Lower leg skin (tissue), 4 donors: ENCODE data around the gene E4F1. TPM values are rescaled to one million over a fixed set of nuclear protein-coding genes. Genes with fewer than 3 reads are reported as not detected.

ENCODE experiments used
- DNase-seq, 2 donors: peaks; one replicate each; pipeline ENCODE4 v3.0.0-alpha.2; 2019; ENCODE audit warnings: low spot score in 2 of 2
- H3K4me3 ChIP-seq: fragments of 200-600 bp; sonication (generic); 2 replicates; pipeline ENCODE4 v1.5.1; 2017; ENCODE audit warnings: mild to moderate bottlenecking, low read depth; ENCODE audit not compliant: poor library complexity, severe bottlenecking
- POLR2A ChIP-seq, 2 donors: fragments of 450-650 bp; IDR thresholded peaks; one replicate each; pipeline ENCODE4 v1.6.1; 2016 to 2017; ENCODE audit warnings: antibody characterized with exemption in 2 of 2, mild to moderate bottlenecking in 1 of 2, moderate library complexity in 1 of 2
- WGBS, 2 donors: methylation state at CpG; one replicate each; pipeline ENCODE4 v1.1.5; 2018; 5-methylcytosine and 5-hydroxymethylcytosine counted together
- intact Hi-C: fragments of 100-400 bp; cut with DNase I; formaldehyde crosslinking; loops from one replicate; pipeline ENCODE4 v1.15.0; 2023; ENCODE audit warnings: low total_unique reads
- microRNA counts, 2 donors: library from miRNA; unstranded; fragments of <30 nt; microRNA quantifications; one replicate each; lab custom pipeline; 2016
- microRNA-seq, 2 donors: library from miRNA; unstranded; fragments of <30 nt; microRNA quantifications; one replicate each; pipeline ENCODE4, GENCODE V29; 2016; ENCODE audit warnings: borderline replicate concordance in 2 of 2, borderline number of aligned reads in 1 of 2
- total RNA-seq, 4 donors: library from RNA; depleted of rRNA; stranded (reverse); fragments of >200 nt; gene quantifications; one replicate each; pipeline ENCODE4 v1.1.0, GENCODE V29; 2016
- TF ChIP-seq, protein P1 (sequence below), 3 donors: fragments of 450-650 bp; IDR thresholded peaks; one replicate each; pipeline ENCODE4 v1.5.1; 2016; ENCODE audit warnings: antibody characterized with exemption in 3 of 3, mild to moderate bottlenecking in 3 of 3, moderate library complexity in 2 of 3

E4F1 gene
- total RNA-seq, 4 donors from 2014 or later = 50.3 to 85.8 (median 57.4) TPM

DNA sequence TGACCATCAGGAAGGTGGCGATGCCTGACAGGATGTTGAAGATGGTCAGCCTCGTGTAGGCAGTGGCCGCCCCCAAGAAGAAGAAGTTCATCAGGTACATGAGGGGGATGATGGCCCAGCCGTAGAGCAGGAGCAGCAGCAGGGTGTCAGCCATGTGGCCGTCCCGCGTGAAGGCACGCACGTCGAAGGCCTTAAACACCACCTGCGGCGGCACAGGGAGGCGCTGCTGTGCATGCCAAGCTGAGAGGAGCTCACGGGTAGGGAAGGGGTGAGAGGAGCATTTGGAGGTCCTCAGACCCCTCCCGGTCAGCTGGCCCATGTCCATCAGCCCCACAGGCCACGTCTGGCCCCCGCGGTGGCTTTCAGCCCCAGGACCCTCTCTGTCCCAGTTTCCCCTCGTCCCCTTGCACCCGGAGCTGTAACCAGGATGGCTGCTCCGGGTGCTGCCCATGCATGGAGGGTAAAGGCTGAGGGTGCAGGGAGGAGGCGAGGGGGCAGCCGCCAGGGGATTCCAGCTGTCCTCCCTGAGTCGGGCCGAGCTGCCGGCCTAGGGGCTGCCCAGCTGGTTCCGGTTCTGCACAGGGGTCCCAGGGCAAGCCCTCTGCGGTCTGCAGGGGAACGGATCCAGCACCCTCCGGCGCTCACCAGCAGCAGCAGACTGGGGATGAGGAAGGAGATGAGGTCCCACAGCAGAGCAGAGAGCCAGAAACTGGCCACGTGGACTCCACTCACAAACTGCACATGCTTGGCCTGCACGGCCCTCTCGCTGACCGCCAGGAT lies 61.6 kb downstream of the E4F1 start:
- no peak for DNase-seq
- WGBS, 2 donors = 84 to 91% methylated on average over 22 to 32 of the region's 35 CpGs
- intact Hi-C loops = no loop called here

More for the DNA sequence above, 61.6 kb downstream of the E4F1 start:
- H3K4me3 ChIP-seq = no peak overlapping the region
- no peak for TF ChIP-seq POLR2A (IDR thresholded peaks at IDR 0.05)
- TF ChIP-seq, protein P1, sequence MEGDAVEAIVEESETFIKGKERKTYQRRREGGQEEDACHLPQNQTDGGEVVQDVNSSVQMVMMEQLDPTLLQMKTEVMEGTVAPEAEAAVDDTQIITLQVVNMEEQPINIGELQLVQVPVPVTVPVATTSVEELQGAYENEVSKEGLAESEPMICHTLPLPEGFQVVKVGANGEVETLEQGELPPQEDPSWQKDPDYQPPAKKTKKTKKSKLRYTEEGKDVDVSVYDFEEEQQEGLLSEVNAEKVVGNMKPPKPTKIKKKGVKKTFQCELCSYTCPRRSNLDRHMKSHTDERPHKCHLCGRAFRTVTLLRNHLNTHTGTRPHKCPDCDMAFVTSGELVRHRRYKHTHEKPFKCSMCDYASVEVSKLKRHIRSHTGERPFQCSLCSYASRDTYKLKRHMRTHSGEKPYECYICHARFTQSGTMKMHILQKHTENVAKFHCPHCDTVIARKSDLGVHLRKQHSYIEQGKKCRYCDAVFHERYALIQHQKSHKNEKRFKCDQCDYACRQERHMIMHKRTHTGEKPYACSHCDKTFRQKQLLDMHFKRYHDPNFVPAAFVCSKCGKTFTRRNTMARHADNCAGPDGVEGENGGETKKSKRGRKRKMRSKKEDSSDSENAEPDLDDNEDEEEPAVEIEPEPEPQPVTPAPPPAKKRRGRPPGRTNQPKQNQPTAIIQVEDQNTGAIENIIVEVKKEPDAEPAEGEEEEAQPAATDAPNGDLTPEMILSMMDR (IDR thresholded peaks at IDR 0.05) = no peak

MicroRNA genes within 50 kb of the gene (microRNA counts, 767-probe panel; counts per million panel counts)
- 0 to 358 counts per million in 2 donors for microRNA hsa-miR-940 (lab: Ali Mortazavi, UCI)

Small RNA genes lying within 50 kb of the gene (microRNA-seq; reads per million reads assigned to microRNA genes)
- gene MIR3677 (0 to 0.57 reads per million in 2 donors), gene MIR4717 (0 reads per million in 2 donors)

Other genes with a start within 250 kb of the E4F1 start
- gene NOXO1, start 242.1 kb upstream of the E4F1 start, total RNA-seq = 1 to 10 TPM in 1 of 4 donors, under 1 TPM in 1, not detected in 2; 0.23 to 1.2 TPM
- 10 to 100 TPM in 3 of 4 donors, 1 to 10 TPM in 1; 9.7 to 14.4 (median 11.6) TPM for gene GFER, start 239.4 kb upstream of the E4F1 start, total RNA-seq
- gene SYNGR3, start 233.6 kb upstream of the E4F1 start, total RNA-seq = 1 to 10 TPM in 1 of 4 donors, under 1 TPM in 2, not detected in 1; 0.72 to 1.1 (median 0.78) TPM
- 100 to 1,000 TPM in 2 of 4 donors, 10 to 100 TPM in 2; 56.1 to 117 (median 86.5) TPM for gene ZNF598, start 213.8 kb upstream of the E4F1 start, total RNA-seq
- 1 to 10 TPM in 2 of 4 donors, under 1 TPM in 1, not detected in 1; 0.38 to 3.9 (median 1.6) TPM for gene NPW, start 203.8 kb upstream of the E4F1 start, total RNA-seq
- 10 to 100 TPM; 11.9 to 30.6 (median 27.3) TPM for gene NHERF2, start 196.7 kb upstream of the E4F1 start, total RNA-seq
- 10 to 100 TPM in 3 of 4 donors, 1 to 10 TPM in 1; 5.8 to 29.9 (median 21.5) TPM for gene NTHL1, start 175.8 kb upstream of the E4F1 start, total RNA-seq
- 100 to 1,000 TPM in 1 of 4 donors, 10 to 100 TPM in 3; 56.7 to 130 (median 65.1) TPM for gene TSC2, start 175.6 kb upstream of the E4F1 start, total RNA-seq
- gene PKD1, start 87.7 kb upstream of the E4F1 start, total RNA-seq = 100 to 1,000 TPM; 125 to 266 (median 192) TPM
- 1 to 10 TPM in 3 of 4 donors, not detected in 1; 1.6 to 2.9 (median 2.0) TPM for gene RAB26, start 75.0 kb upstream of the E4F1 start, total RNA-seq
- gene TRAF7, start 67.8 kb upstream of the E4F1 start, total RNA-seq = 10 to 100 TPM; 60.8 to 74.8 (median 68.9) TPM
- gene CASKIN1, start 27.0 kb upstream of the E4F1 start, total RNA-seq = 1 to 10 TPM in 3 of 4 donors, under 1 TPM in 1; 0.71 to 2.2 (median 1.3) TPM
- gene MLST8, start 18.1 kb upstream of the E4F1 start, total RNA-seq = 10 to 100 TPM; 43.8 to 69.4 (median 54.9) TPM
- 1 to 10 TPM; 2.3 to 6.2 (median 2.5) TPM for gene BRICD5, start 12.7 kb upstream of the E4F1 start, total RNA-seq
- gene PGP, start 8.8 kb upstream of the E4F1 start, total RNA-seq = 10 to 100 TPM in 3 of 4 donors, 1 to 10 TPM in 1; 9.6 to 19.4 (median 12.8) TPM
- gene DNASE1L2, start 12.9 kb downstream of the E4F1 start, total RNA-seq = 10 to 100 TPM; 39.8 to 93.3 (median 55.0) TPM
- gene ECI1, start 28.0 kb downstream of the E4F1 start, total RNA-seq = 10 to 100 TPM; 37.1 to 69.9 (median 54.5) TPM
- 100 to 1,000 TPM; 127 to 132 (median 128) TPM for gene RNPS1, start 44.5 kb downstream of the E4F1 start, total RNA-seq
- 10 to 100 TPM in 1 of 4 donors, 1 to 10 TPM in 3; 5.4 to 10.3 (median 9.5) TPM for gene ABCA3, start 117.1 kb downstream of the E4F1 start, total RNA-seq
- 10 to 100 TPM in 3 of 4 donors, 1 to 10 TPM in 1; 5.6 to 17.7 (median 11.3) TPM for gene CCNF, start 205.9 kb downstream of the E4F1 start, total RNA-seq
- gene TEDC2, start 236.5 kb downstream of the E4F1 start, total RNA-seq = 1 to 10 TPM in 3 of 4 donors, under 1 TPM in 1; 0.64 to 1.9 (median 1.8) TPM
- gene NTN3, start 247.7 kb downstream of the E4F1 start, total RNA-seq = under 1 TPM in 2 of 4 donors, not detected in 2; 0.45 to 0.95 TPM